SH-SY5Y (cell line): ENCODE measurements around the gene C1orf116.

ENCODE experiments used
- GATA2 ChIP-seq: IDR thresholded peaks from 2 replicates; pipeline ENCODE4 v1.6.1; 2011; ENCODE audit warnings: mild to moderate bottlenecking, low read depth, low read length
- GATA3 ChIP-seq: IDR thresholded peaks from 2 replicates; pipeline ENCODE4 v1.6.1; 2011; ENCODE audit warnings: low read depth, mild to moderate bottlenecking, low read length, moderate library complexity

GRCh38 chr1:207024202-207025145, 8.1 kb downstream of the C1orf116 start:
- TF ChIP-seq GATA2 (no peak), GATA3 (no peak)
